ENCODE data around the gene DSCAML1.
"Not testable (repeated sequence)": the region's sequence is repeated elsewhere in the genome, so short reads cannot be mapped to it uniquely, and the experiment has no call there.

The DSCAML1 gene

GRCh38 chr11:117792241-117792640, 4.8 kb downstream of the DSCAML1 start:
- no peak for DNase-seq

GRCh38 chr11:117790279-117790678, 6.7 kb downstream of the DSCAML1 start:
- no peak for DNase-seq

- no peak for DNase-seq
Observed at GRCh38 chr11:117789241-117789640, 7.8 kb downstream of the DSCAML1 start.

GRCh38 chr11:117786135-117786870, 10.7 kb downstream of the DSCAML1 start:
- DNase-seq = no peak

- no peak for DNase-seq
Observed at GRCh38 chr11:117782101-117782500, 14.9 kb downstream of the DSCAML1 start.

DNA sequence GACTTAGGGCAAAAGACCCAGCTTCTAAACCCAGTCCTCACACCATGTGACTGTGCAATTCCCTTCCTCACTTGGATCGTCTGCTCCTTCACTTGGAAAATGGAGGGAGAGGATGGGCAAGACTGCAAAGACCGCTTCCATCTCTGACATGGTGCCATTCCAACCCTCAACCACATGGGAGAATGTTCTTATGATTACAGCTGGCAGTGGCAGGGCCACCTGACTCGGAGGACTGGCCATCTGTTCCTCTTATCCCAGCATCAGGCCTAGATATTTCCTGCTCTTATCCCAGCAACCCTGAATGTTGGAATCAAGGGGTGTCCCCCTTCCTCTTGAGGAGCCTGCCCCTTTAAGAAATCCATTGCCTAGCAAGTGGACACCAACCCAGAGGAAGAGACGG, 15.4 kb downstream of the DSCAML1 start:
- no peak for DNase-seq

- no peak for DNase-seq
Observed at GRCh38 chr11:117780456-117780855, 16.6 kb downstream of the DSCAML1 start.

DNA sequence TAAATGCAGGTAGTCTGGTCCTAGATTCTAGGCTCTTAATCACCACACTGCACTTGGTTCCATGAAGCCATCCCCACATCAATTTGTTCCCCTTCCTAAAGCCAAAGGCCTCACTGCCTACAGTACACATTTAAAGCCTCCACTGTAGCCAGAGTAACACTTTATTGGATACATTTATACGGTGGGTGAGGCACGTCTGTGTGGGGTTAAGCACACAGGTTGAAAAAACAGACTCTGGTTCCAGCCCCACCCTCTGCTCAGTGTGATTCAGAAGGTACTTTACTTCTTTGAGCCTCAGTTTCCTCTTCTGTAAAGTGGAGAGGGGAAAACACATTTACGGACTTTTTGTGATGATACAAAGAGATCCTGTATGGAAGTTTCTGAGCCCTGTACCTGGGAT, 22.5 kb downstream of the DSCAML1 start:
- DNase-seq = no peak

DNA sequence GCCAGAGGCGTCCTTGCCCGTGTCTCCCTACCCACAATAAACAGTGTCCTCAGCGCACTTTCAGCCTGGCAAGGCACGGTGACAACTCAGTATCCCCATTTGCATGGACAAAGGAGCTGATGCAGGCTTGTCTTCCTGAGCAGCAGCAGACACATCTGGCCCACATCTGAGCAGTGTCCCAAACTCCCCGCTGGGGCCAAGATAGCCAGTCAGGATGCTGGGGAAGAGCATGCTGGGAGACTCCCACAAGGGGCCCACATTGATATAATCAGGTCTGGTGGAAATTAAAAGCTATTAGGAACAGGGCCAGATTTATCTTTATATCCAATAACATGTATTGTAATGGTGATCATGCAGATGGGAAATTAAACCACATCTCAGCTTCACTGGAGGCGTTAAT, 24.7 kb downstream of the DSCAML1 start:
- no peak for DNase-seq

DNA sequence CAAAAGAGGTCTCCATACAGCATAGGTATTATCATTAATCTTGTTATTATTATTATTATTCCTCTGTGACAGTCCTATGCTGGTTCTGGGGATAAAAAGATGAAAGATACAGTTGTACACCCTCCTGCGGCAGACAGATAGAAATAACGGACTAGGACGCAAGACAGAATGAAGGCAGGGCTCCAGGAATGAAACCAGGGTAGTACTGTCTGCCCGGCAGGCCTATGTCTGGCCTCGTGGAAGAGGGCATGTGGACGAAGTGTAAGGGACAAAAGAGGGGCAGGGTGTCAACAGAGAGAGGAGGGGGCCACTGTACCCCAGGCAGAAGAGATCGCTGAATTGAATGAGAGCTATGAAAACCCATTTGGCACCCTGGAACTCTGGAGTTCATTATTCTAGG, 25.2 kb downstream of the DSCAML1 start:
- no peak for DNase-seq

DNA sequence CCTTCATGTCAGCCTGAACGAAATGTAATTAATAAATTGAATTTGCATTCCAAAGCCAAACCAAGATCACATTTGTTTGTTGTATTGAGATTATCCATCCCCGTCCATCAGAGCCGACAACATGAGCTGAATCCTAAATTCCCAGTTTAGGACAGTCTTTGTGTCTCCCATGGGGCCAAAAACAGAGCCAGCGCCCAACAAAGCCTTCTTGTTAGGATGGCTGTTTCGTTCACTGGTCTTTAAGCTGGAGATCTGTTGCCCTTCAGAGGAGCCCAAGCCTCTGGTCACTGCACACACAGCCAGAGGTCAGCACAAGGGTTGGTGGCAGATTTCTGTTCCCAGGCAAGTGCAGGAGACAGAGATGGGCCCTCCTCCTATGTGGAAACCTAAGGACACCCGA, 25.8 kb downstream of the DSCAML1 start:
- DNase-seq = no peak

GRCh38 chr11:117770061-117770460, 27.0 kb downstream of the DSCAML1 start:
- no peak for DNase-seq

DNA sequence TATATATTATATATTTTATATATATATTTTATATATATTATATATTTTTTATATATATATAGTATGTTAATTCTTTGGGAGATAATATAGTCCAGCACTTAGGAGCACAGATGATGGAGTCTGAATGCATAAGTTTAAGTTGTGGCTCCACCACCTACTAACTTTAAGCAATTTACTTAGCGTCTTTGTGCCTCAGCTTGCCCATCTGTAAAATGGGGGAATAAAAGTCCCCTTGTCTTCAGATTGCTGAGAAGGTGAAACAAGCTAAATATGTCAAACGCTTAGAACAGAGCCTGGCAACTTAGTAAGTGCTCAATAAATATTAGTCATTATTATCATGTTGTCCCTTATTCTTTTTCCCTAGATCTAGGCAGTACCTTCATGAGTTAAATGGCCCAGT, 27.5 kb downstream of the DSCAML1 start:
- no peak for DNase-seq

DNA sequence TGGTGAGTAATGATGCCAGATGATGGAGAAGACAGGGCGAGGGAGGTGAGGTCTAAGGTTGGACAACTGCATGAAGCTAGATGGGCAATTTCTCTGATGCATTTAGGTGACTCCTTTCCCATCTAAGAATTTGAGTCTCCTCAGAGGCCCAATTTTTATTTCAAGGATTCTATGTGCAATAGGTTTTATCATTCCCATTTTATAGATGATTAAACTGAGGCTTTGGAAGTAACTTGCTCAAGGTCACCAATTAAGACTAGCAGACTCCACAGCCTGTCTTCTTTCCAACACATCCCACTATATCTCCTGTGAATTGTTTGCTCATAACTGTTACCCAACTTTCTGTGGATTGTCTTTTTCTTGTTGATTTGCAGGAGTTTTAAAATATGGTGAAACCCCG, 28.5 kb downstream of the DSCAML1 start:
- DNase-seq = no peak

DNA sequence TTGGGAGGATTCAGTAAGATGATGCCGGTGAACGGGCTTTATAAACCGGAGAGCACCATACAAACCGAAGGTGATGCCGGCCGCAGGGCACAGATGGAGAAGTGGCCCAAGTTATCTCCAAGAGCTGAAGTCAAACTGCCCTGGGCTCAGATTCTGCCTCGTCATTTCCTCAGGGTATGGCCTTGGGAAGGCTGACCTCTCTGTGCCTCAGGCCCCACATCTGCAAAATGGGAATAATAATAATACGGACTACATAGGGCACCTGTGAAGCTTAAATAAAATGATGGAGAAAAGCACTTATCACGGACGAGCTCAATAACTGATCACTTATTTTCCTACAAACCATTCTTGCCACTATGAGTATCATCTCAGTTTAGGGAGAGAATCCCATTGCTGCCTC, 29.9 kb downstream of the DSCAML1 start:
- no peak for DNase-seq

DNA sequence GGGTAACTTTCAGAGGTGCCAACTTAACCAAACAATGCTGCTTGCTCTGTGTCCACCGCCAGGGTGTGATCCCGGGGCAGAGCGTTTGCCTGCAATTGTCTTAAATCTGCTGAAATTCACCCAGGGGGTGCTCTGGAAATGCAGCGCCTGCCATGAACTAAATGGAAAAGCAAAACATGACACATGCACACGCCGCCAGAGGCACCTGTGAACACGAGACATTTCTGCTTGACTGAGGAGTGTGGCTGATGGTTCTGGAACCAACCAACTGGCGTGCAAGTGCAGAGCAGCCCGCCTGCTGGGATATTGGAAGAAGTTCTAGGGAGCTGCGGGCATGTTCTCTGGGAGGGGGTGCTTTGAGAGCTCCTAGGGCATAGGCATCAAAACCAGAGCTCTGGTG, 30.4 kb downstream of the DSCAML1 start:
- no peak for DNase-seq

- DNase-seq = no peak
Observed at GRCh38 chr11:117766026-117766425, 31.0 kb downstream of the DSCAML1 start.

DNA sequence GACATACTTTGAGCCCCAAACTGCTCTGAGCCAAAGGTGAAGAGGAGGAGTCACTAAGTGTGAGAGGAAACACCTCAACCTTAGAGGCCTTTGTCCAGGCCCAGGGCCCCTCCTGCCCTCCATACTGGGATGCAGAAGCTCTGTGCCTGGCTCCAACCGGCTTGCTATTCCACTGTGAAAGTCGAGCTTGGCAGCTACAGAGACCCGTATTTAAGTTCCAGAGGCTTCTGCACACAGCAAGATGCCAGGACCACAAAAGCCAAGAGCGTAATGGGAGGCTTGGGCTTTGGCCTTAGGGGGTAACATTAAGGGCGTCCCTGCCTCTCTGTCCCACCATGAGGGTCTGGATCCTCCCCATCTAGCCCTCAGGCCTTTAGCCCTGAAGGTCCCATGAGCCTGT, 31.9 kb downstream of the DSCAML1 start:
- no peak for DNase-seq

DNA sequence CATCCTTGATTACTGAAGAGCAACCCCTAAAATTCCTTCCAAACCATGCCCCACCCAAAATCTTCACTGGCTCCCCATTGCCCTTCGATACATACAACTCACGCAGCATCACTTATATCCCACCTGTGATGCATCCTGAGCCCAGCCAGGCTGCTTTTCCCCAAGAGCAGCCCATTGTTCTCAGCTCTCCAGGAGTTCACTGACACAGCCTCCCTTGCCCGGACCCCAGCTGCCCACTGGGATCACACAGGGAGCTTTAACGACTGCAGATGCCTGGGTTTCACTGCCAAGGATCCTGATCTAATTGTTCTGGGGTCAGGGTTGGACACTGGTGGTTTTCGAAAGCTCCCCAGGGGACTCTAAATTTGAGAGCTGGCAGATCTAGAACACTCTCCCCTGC, 33.6 kb downstream of the DSCAML1 start:
- not testable (repeated sequence) for DNase-seq

GRCh38 chr11:117761993-117762392, 35.0 kb downstream of the DSCAML1 start:
- no peak for DNase-seq

DNA sequence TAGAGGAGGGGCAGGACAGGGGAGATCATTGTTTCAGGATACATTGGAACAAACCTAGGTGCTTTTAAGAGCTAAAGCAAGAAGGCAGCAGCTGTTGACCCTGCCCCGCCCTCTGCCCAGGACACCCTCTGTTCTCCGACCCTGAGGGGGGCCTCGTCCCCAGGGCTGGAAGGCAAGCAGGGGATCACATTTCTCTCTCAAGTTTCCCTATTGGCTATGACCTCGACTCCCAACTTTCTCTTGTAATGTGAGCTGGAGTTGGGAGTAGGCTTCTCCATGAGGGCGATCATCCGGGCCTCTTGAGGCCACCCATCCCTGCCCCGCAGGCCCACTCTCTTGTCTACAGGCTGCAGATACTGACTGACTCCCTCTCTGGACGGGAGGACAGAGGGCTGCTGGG, 37.7 kb downstream of the DSCAML1 start:
- DNase-seq = no peak

GRCh38 chr11:117754030-117754429, 43.0 kb downstream of the DSCAML1 start:
- no peak for DNase-seq

- DNase-seq = no peak
Observed at GRCh38 chr11:117752721-117753237, 44.2 kb downstream of the DSCAML1 start.

DNA sequence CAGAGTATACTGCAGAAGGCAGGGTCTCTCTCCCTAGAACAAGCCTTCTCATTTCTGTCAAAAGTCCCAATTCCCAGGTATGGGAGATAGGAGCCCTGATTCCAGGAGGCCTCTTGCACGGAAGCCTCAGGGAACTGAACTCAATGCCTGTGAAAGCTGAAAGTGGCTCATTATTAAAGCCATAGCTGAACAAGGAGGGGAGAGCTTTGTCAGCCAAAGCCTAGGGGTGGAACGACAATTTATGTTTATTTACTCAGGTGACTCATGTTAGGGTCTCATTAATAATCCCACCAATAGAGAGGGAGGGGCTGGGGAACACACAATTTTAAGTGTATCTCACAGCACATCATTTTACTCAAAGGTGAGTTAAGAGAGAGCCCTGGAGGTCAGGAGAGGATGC, 44.9 kb downstream of the DSCAML1 start:
- DNase-seq = no peak

Measured in CD4-positive, alpha-beta T cell treated with Interleukin-10 for 1 hour (primary cell).